Panc1 (cell line): ENCODE results near the gene FAM222B. TPM values are rescaled to one million over a fixed set of nuclear protein-coding genes. Genes with fewer than 3 reads are reported as not detected.
A peak's percentile ranks its signal among the peaks of the same experiment; 100 is the strongest.

Experiments used
- ATAC-seq: fragments of 200-7000 bp; cut with Tn5 transposase; 2 replicates; pipeline ENCODE4 v1.9.1; 2020; ENCODE audit warnings: mild to moderate bottlenecking, moderate library complexity
- BruUV-seq: library from RNA; stranded (reverse); fragments of 400-500 nt; replicated peaks from 2 replicates; lab custom pipeline; 2021; lab: Mats Ljungman, UMichigan
- CTCF ChIA-PET: fragments of 300-600 bp; sonication (Branson Sonifier 250); formaldehyde crosslinking; loops from one replicate; lab custom pipeline; 2022; ENCODE audit warnings: antibody characterized with exemption; lab: Charles Lee
- POLR2A ChIA-PET: fragments of 300-600 bp; sonication (Branson Sonifier 250); formaldehyde crosslinking; loops from one replicate; lab custom pipeline; 2022; ENCODE audit warnings: antibody characterized with exemption; lab: Charles Lee
- DNase-seq: peaks from one replicate; pipeline ENCODE4 v3.0.0-alpha.2; 2010; ENCODE audit warnings: low read depth, low spot score
- H3K27ac ChIP-seq: 2 replicates; pipeline ENCODE4 v1.5.1; 2011; ENCODE audit warnings: mild to moderate bottlenecking, low read length, inconsistent platforms
- H3K27me3 ChIP-seq: fragments of 200-500 bp; sonication (Bioruptor generic); 2 replicates; pipeline ENCODE4 v1.6.0; 2014; ENCODE audit warnings: low read length, inconsistent platforms; ENCODE audit not compliant: control insufficient read depth, insufficient read depth
- H3K36me3 ChIP-seq: fragments of 200-500 bp; sonication (Bioruptor generic); 2 replicates; pipeline ENCODE4 v1.5.1; 2014; ENCODE audit warnings: inconsistent platforms, mild to moderate bottlenecking, low read length, moderate library complexity; ENCODE audit not compliant: control insufficient read depth, insufficient read depth
- H3K4me1 ChIP-seq: 2 replicates; pipeline ENCODE4 v1.5.1; 2011; ENCODE audit warnings: inconsistent platforms, mild to moderate bottlenecking, low read length, moderate library complexity; ENCODE audit not compliant: control insufficient read depth, insufficient read depth
- H3K4me3 ChIP-seq, 2 experiments: 2 replicates each; pipeline ENCODE4 v1.5.1; 2011 to 2012; ENCODE audit warnings: low read depth in 2 of 2, low read length in 2 of 2, mild to moderate bottlenecking in 2 of 2, inconsistent platforms in 1 of 2, moderate library complexity in 1 of 2
- H3K9me3 ChIP-seq: fragments of 200-500 bp; sonication (Bioruptor generic); 2 replicates; pipeline ENCODE4 v1.5.1; 2014; ENCODE audit warnings: low read depth, mild to moderate bottlenecking, inconsistent platforms, low read length, moderate library complexity; ENCODE audit not compliant: control insufficient read depth, insufficient read depth
- CTCF ChIP-seq: fragments of 450-650 bp; IDR thresholded peaks from 2 replicates; pipeline ENCODE4 v1.5.1; 2017; ENCODE audit warnings: mild to moderate bottlenecking
- POLR2AphosphoS5 ChIP-seq: IDR thresholded peaks from 2 replicates; pipeline ENCODE4 v1.6.1; 2012; ENCODE audit warnings: mild to moderate bottlenecking, low read depth, low read length, moderate library complexity
- REST ChIP-seq, 2 experiments: IDR thresholded peaks; 2 replicates each; pipeline ENCODE4 v1.6.1; 2011 to 2012; ENCODE audit warnings: low read depth in 2 of 2, control low read depth in 1 of 2, low read length in 1 of 2, mild to moderate bottlenecking in 1 of 2, moderate library complexity in 1 of 2; ENCODE audit not compliant: insufficient read depth in 1 of 2
- SIN3A ChIP-seq: IDR thresholded peaks from 2 replicates; pipeline ENCODE4 v1.6.1; 2012; ENCODE audit warnings: low read depth, mild to moderate bottlenecking, low read length, moderate library complexity, borderline replicate concordance; ENCODE audit not compliant: insufficient read depth
- TCF7L2 ChIP-seq: IDR thresholded peaks from 2 replicates; pipeline ENCODE4 v1.6.1; 2011; ENCODE audit warnings: mild to moderate bottlenecking, low read depth, low read length, inconsistent platforms
- in situ Hi-C: cut with HindIII; loops from 2 replicates; pipeline ENCODE4 v1.10.0; 2016; ENCODE audit warnings: low sequenced_read_pairs, low pct_unique_long_range_greater_than_20kb
- intact Hi-C: fragments of 100-400 bp; cut with micrococcal nuclease; formaldehyde crosslinking; loops from one replicate; pipeline ENCODE4 v1.10.0; 2022; ENCODE audit not compliant: unreplicated experiment
- total RNA-seq: library from RNA; stranded (reverse); gene quantifications from one replicate; pipeline ENCODE4 v1.2.1, GENCODE V29; 2021; ENCODE audit not compliant: unreplicated experiment

The FAM222B gene
- total RNA-seq, 1 experiment from 2014 or later, result 38.5 TPM

- ChIA-PET POLR2A (interaction anchor here (0.6 kb wide), 1 partner anchor 176 kb away, joined by 3 read pairs; no protein-coding TSS in a partner anchor), CTCF (interaction anchor here (0.5 to 0.9 kb wide), 3 partner anchors 9 to 560 kb away, joined by 3 to 6 read pairs (median 5); no protein-coding TSS in a partner anchor)
- Histone ChIP-seq H3K4me1 (peaks cover 48% of the 10 kb centered on the region), H3K27ac (peak overlapping the region; percentile 90), H3K4me3 (peak overlapping the region; percentile 58 to 88; a peak in 3 of 4 replicates), H3K36me3 (peaks cover 2% of the 10 kb centered on the region; the same call in 1 of the 2 replicates), H3K9me3 (no peaks in the 10 kb centered on the region), H3K27me3 (no peaks in the 10 kb centered on the region)
- in situ Hi-C loops, result loop anchor here (10.0 kb wide), 1 partner anchor 46 kb away; no protein-coding TSS in a partner anchor
- no TSS peak for BruUV-seq
- TF ChIP-seq REST (IDR thresholded peaks at IDR 0.05; ENCODE audit: insufficient read depth in 1 of 2, low read depth in 2 of 2, low read length in 1 of 2), result no peak
- TF ChIP-seq POLR2AphosphoS5, result no peak
- no peak for TF ChIP-seq SIN3A
- no peak for TF ChIP-seq CTCF
- no peak for TF ChIP-seq TCF7L2
- intact Hi-C loops, result no loop called here
- no peak for DNase-seq
- no peak for ATAC-seq
Measured at GRCh38 chr17:28810437-28810836, 32.2 kb downstream of the FAM222B start.

- ChIA-PET POLR2A (interaction anchor here (0.9 to 1.0 kb wide), 2 partner anchors 38 to 60 kb away, joined by 6 to 8 read pairs; no protein-coding TSS in a partner anchor), CTCF (interaction anchor here (0.6 to 0.8 kb wide), 3 partner anchors 29 to 44 kb away, joined by 4 to 9 read pairs (median 4); no protein-coding TSS in a partner anchor)
- peaks cover 44% of the 10 kb centered on the region for H3K4me1 ChIP-seq
- BruUV-seq, result TSS peak; percentile 14
- in situ Hi-C loops, result no loop called here
- intact Hi-C loops, result loop anchor here (1.0 kb wide), 1 partner anchor 45 kb away; no protein-coding TSS in a partner anchor
- H3K36me3 ChIP-seq, result peaks cover 2% of the 10 kb centered on the region; the same call in 1 of the 2 replicates
- DNase-seq (peak; percentile 62), ATAC-seq (peak; percentile 18; the same call in 1 of the 2 replicates)
- H3K9me3 ChIP-seq, result no peaks in the 10 kb centered on the region
- no peak for TF ChIP-seq TCF7L2
- TF ChIP-seq POLR2AphosphoS5, result peak; percentile 16; the same call in 1 of the 2 replicates
- TF ChIP-seq REST (IDR thresholded peaks at IDR 0.05; ENCODE audit: insufficient read depth in 1 of 2, low read depth in 2 of 2, low read length in 1 of 2), result no peak
- no peak for TF ChIP-seq CTCF
- no peak for TF ChIP-seq SIN3A
- no peaks in the 10 kb centered on the region for H3K27me3 ChIP-seq
- H3K27ac ChIP-seq, result peak overlapping the region; percentile 90
- peak overlapping the region; percentile 17 to 36; a peak in 3 of 4 replicates for H3K4me3 ChIP-seq
Measured at GRCh38 chr17:28807925-28808634, 34.5 kb downstream of the FAM222B start.
